ENCODE data around the gene OLFML2A.

GRCh38 chr9:124835026-124835557, 58.2 kb downstream of the OLFML2A start:
- TF ChIP-seq CTCF (conservative IDR thresholded peaks at IDR 0.05; ENCODE audit: low read depth, low read length), result no peak
- TF ChIP-seq EZH2 (IDR thresholded peaks at IDR 0.05; ENCODE audit: borderline replicate concordance, low read depth, low read length, poor library complexity, severe bottlenecking), result no peak

Measured in A673 (cell line).